HEK293 (cell line): Measurements from ENCODE around the gene SEMA3G.

Source experiments
- CTCF ChIP-seq: fragments of 450-650 bp; formaldehyde crosslinking; IDR thresholded peaks from 2 replicates; pipeline ENCODE4 v1.5.1; 2016; ENCODE audit warnings: missing biosample characterization, missing genetic modification characterization
- KLF7 ChIP-seq: fragments of 450-650 bp; formaldehyde crosslinking; IDR thresholded peaks from 2 replicates; pipeline ENCODE4 v1.5.1; 2016; ENCODE audit warnings: missing biosample characterization, missing genetic modification characterization, borderline replicate concordance
- REST ChIP-seq: fragments of 450-650 bp; formaldehyde crosslinking; IDR thresholded peaks from 2 replicates; pipeline ENCODE4 v1.5.1; 2016; ENCODE audit warnings: missing biosample characterization, missing genetic modification characterization
- ZFP41 ChIP-seq: fragments of 450-650 bp; formaldehyde crosslinking; IDR thresholded peaks from 2 replicates; pipeline ENCODE4 v1.5.1; 2016; ENCODE audit warnings: missing biosample characterization, missing genetic modification characterization, borderline replicate concordance
- ZNF658 ChIP-seq: fragments of 450-650 bp; formaldehyde crosslinking; IDR thresholded peaks from 2 replicates; pipeline ENCODE4; 2016; ENCODE audit warnings: missing biosample characterization, missing genetic modification characterization
- ZNF747 ChIP-seq: fragments of 450-650 bp; formaldehyde crosslinking; IDR thresholded peaks from 2 replicates; pipeline ENCODE4 v1.5.1; 2016; ENCODE audit warnings: missing biosample characterization, missing genetic modification characterization

- TF ChIP-seq ZFP41 (tag by site-specific recombination) (no peak), CTCF (tag by site-specific recombination) (no peak), REST (tag by site-specific recombination) (no peak), ZNF747 (tag by site-specific recombination) (no peak), ZNF658 (tag by site-specific recombination) (no peak), KLF7 (tag by site-specific recombination) (no peak)
These were observed 11.4 kb downstream of the SEMA3G start for GRCh38 chr3:52433328-52433995.
